ENCODE measurements around the gene KRT82. TPM values are rescaled to one million over a fixed set of nuclear protein-coding genes. Genes with fewer than 3 reads are reported as not detected.

KRT82 gene
- total RNA-seq, 1 donor from 2014 or later: not detected

- ATAC-seq: no peak
- Histone ChIP-seq H3K4me3 (no peak overlapping the region), H3K27ac (no peak overlapping the region), H3K36me3 (no peaks in the 10 kb centered on the region), H3K4me1 (no peaks in the 10 kb centered on the region), H3K9me3 (no peaks in the 10 kb centered on the region), H3K27me3 (ENCODE audit: low read depth) (peaks cover 14% of the 10 kb centered on the region)
- no peak for DNase-seq
- no peak for TF ChIP-seq CTCF (IDR thresholded peaks at IDR 0.05)
- intact Hi-C loops (cut with DNase I): no loop called here
These were observed 2.6 kb downstream of the KRT82 start for GRCh38 chr12:52403561-52403960.

- no peaks in the 10 kb centered on the region for H3K36me3 ChIP-seq
- no peak for ATAC-seq
- DNase-seq: no peak
- no peaks in the 10 kb centered on the region for H3K4me1 ChIP-seq
- H3K4me3 ChIP-seq: no peak overlapping the region
- intact Hi-C loops (cut with DNase I): no loop called here
- peaks cover 11% of the 10 kb centered on the region for H3K27me3 ChIP-seq (ENCODE audit: low read depth)
- no peak overlapping the region for H3K27ac ChIP-seq
- TF ChIP-seq CTCF (IDR thresholded peaks at IDR 0.05): no peak
- no peaks in the 10 kb centered on the region for H3K9me3 ChIP-seq
These were observed 3.1 kb downstream of the KRT82 start for GRCh38 chr12:52402873-52403540.

DNA sequence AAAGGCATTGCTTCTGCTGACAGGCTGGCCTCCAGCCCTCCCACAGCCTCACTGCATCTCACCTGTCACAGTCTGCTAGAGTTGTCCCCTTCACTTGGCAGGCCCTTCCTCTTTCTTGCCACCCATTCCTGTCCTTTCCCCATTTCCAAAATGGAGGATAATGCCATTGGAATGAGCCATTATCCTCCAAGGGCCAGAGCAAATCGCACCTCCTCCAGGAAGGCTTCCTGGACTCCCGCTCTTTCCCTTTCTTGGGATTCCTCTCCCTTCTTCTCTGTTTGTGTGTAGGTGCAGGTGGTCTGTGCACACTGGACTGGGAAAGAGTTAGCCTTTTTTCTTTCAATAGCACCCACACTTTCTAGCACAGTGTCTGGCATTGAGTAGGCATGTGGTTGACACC, 3.8 kb downstream of the KRT82 start:
- Histone ChIP-seq H3K4me3 (no peak overlapping the region), H3K27ac (no peak overlapping the region), H3K4me1 (no peaks in the 10 kb centered on the region), H3K36me3 (no peaks in the 10 kb centered on the region), H3K27me3 (ENCODE audit: low read depth) (peaks cover 7% of the 10 kb centered on the region), H3K9me3 (no peaks in the 10 kb centered on the region)
- intact Hi-C loops (cut with DNase I): no loop called here
- TF ChIP-seq CTCF (IDR thresholded peaks at IDR 0.05): no peak
- no peak for ATAC-seq
- DNase-seq: no peak

- H3K9me3 ChIP-seq: no peaks in the 10 kb centered on the region
- TF ChIP-seq CTCF (IDR thresholded peaks at IDR 0.05): no peak
- intact Hi-C loops (cut with DNase I): no loop called here
- no peak overlapping the region for H3K4me3 ChIP-seq
- no peak for DNase-seq
- H3K27ac ChIP-seq: no peak overlapping the region
- H3K4me1 ChIP-seq: no peaks in the 10 kb centered on the region
- no peaks in the 10 kb centered on the region for H3K36me3 ChIP-seq
- ATAC-seq: no peak
- peaks cover 7% of the 10 kb centered on the region for H3K27me3 ChIP-seq (ENCODE audit: low read depth)
These were observed 4.2 kb downstream of the KRT82 start for GRCh38 chr12:52401926-52402325.

DNA sequence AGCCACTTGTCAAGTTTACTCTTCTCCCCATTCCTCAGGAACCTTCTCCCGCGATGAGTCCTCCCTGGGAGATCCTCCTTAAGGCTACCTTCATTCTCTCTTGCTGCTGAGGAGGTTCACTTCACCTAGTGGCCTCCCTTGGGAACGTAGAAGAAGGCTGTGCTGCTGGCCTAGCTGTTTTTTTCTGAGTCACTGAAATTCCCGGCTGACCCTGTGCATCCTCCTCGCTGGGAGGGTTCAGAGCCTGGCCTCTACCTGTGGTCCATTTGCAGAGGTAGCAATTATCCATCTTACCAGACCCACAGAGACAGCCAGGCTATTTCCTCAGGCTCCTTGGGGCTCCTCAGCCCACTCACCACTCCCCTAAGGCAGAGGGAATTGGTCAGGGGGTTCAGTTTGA, 4.6 kb downstream of the KRT82 start:
- no peak for TF ChIP-seq CTCF (IDR thresholded peaks at IDR 0.05)
- no peaks in the 10 kb centered on the region for H3K9me3 ChIP-seq
- no peak overlapping the region for H3K4me3 ChIP-seq
- H3K36me3 ChIP-seq: no peaks in the 10 kb centered on the region
- DNase-seq (no peak), ATAC-seq (no peak)
- no peak overlapping the region for H3K27ac ChIP-seq
- H3K27me3 ChIP-seq (ENCODE audit: low read depth): peaks cover 7% of the 10 kb centered on the region
- intact Hi-C loops (cut with DNase I): no loop called here
- H3K4me1 ChIP-seq: no peaks in the 10 kb centered on the region
